GM23338 (cell line): ENCODE measurements around the gene FBXW4.

Source experiments
- CREB1 ChIP-seq: fragments of 250-450 bp; sonication (Bioruptor Pico); IDR thresholded peaks from 2 replicates; pipeline ENCODE4 v1.5.0; 2020; ENCODE audit warnings: low read depth, mild to moderate bottlenecking, moderate library complexity
- CTCF ChIP-seq, 2 experiments: fragments of 200-600 bp in 1 of 2; sonication (generic) in 1 of 2; conservative IDR thresholded peaks; 2 replicates each; pipeline versions ENCODE4 v1.5.1 to v1.6.1; 2016 to 2017; ENCODE audit warnings: antibody characterized with exemption in 2 of 2, low read depth in 2 of 2, mild to moderate bottlenecking in 2 of 2, moderate library complexity in 1 of 2
- ETS1 ChIP-seq: IDR thresholded peaks from 2 replicates; pipeline ENCODE4 v1.6.1; 2016; ENCODE audit warnings: antibody characterized with exemption
- EZH2 ChIP-seq: fragments of 200-600 bp; sonication (generic); IDR thresholded peaks from one replicate; pipeline ENCODE4 v1.8.0; 2017; ENCODE audit warnings: antibody characterized with exemption, mild to moderate bottlenecking, low read depth; ENCODE audit not compliant: unreplicated experiment
- EZH2phosphoT487 ChIP-seq: fragments of 200-600 bp; sonication (generic); IDR thresholded peaks from one replicate; pipeline ENCODE4 v1.8.1; 2018; ENCODE audit warnings: antibody characterized with exemption; ENCODE audit not compliant: unreplicated experiment
- NANOG ChIP-seq: IDR thresholded peaks from 2 replicates; pipeline ENCODE4 v1.6.1; 2016; ENCODE audit warnings: antibody characterized with exemption, borderline replicate concordance
- POLR2AphosphoS5 ChIP-seq: IDR thresholded peaks from 2 replicates; pipeline ENCODE4 v1.6.1; 2016; ENCODE audit warnings: antibody characterized with exemption, low read depth
- REST ChIP-seq: IDR thresholded peaks from one replicate; pipeline ENCODE4 v1.6.1; 2018; ENCODE audit warnings: antibody characterized with exemption; ENCODE audit not compliant: unreplicated experiment
- STAT1 ChIP-seq: IDR thresholded peaks from one replicate; pipeline ENCODE4 v1.6.1; 2016; ENCODE audit warnings: antibody characterized with exemption; ENCODE audit not compliant: unreplicated experiment

GRCh38 chr10:101597091-101597900 is 97.7 kb downstream of the FBXW4 start:
- no peak for TF ChIP-seq CTCF (conservative IDR thresholded peaks at IDR 0.05; ENCODE audit: low read depth in 2 of 2)
- TF ChIP-seq CREB1: no peak
- no peak for TF ChIP-seq EZH2phosphoT487
- no peak for TF ChIP-seq POLR2AphosphoS5
- no peak for TF ChIP-seq NANOG
- TF ChIP-seq ETS1: no peak
- no peak for TF ChIP-seq STAT1
- TF ChIP-seq REST: no peak
- no peak for TF ChIP-seq EZH2
